Liver (tissue), 3 donors: ENCODE measurements around the gene AGER.
A peak's percentile ranks its signal among the peaks of the same experiment; 100 is the strongest.

ENCODE experiments used
- EGR1 ChIP-seq, 2 donors: IDR thresholded peaks; 2 replicates each; pipeline ENCODE4 v1.6.1; 2016 to 2018; ENCODE audit warnings: antibody characterized with exemption in 2 of 2, low read depth in 2 of 2
- GABPA ChIP-seq, 2 donors: IDR thresholded peaks in 1 of 2; conservative IDR thresholded peaks in 1 of 2; 2 replicates each; pipeline ENCODE4 v1.6.1; 2016; ENCODE audit warnings: antibody characterized with exemption in 2 of 2, mild to moderate bottlenecking in 1 of 2, moderate library complexity in 1 of 2
- JUND ChIP-seq, 2 donors: IDR thresholded peaks; 2 replicates each; pipeline ENCODE4 v1.6.1; 2016; ENCODE audit warnings: antibody characterized with exemption in 2 of 2
- RAD21 ChIP-seq, 2 donors: IDR thresholded peaks; 2 replicates each; pipeline ENCODE4 v1.6.1; 2016; ENCODE audit warnings: antibody characterized with exemption in 2 of 2, mild to moderate bottlenecking in 2 of 2
- SP1 ChIP-seq: IDR thresholded peaks from 2 replicates; pipeline ENCODE4 v1.6.1; 2018; ENCODE audit warnings: antibody characterized with exemption, mild to moderate bottlenecking
- TAF1 ChIP-seq: conservative IDR thresholded peaks from 2 replicates; pipeline ENCODE4 v1.6.1; 2016; ENCODE audit warnings: antibody characterized with exemption, mild to moderate bottlenecking
- TF ChIP-seq, protein P1 (sequence below): fragments of 150-350 bp; IDR thresholded peaks from 2 replicates; pipeline ENCODE4 v1.5.1; 2017; ENCODE audit warnings: improper control_type of control experiment, low read depth, low read length; ENCODE audit not compliant: missing input control
- TF ChIP-seq, protein P2 (sequence below): IDR thresholded peaks from 2 replicates; pipeline ENCODE4 v1.6.1; 2016; ENCODE audit warnings: antibody characterized with exemption
- TF ChIP-seq, protein P3 (sequence below): IDR thresholded peaks from 2 replicates; pipeline ENCODE4 v1.6.1; 2016; ENCODE audit warnings: antibody characterized with exemption
- TF ChIP-seq, protein P4 (sequence below): IDR thresholded peaks from 2 replicates; pipeline ENCODE4 v1.6.1; 2016; ENCODE audit warnings: antibody characterized with exemption, mild to moderate bottlenecking
- donor health status: healthy.
- donor health status: healthy.

DNA sequence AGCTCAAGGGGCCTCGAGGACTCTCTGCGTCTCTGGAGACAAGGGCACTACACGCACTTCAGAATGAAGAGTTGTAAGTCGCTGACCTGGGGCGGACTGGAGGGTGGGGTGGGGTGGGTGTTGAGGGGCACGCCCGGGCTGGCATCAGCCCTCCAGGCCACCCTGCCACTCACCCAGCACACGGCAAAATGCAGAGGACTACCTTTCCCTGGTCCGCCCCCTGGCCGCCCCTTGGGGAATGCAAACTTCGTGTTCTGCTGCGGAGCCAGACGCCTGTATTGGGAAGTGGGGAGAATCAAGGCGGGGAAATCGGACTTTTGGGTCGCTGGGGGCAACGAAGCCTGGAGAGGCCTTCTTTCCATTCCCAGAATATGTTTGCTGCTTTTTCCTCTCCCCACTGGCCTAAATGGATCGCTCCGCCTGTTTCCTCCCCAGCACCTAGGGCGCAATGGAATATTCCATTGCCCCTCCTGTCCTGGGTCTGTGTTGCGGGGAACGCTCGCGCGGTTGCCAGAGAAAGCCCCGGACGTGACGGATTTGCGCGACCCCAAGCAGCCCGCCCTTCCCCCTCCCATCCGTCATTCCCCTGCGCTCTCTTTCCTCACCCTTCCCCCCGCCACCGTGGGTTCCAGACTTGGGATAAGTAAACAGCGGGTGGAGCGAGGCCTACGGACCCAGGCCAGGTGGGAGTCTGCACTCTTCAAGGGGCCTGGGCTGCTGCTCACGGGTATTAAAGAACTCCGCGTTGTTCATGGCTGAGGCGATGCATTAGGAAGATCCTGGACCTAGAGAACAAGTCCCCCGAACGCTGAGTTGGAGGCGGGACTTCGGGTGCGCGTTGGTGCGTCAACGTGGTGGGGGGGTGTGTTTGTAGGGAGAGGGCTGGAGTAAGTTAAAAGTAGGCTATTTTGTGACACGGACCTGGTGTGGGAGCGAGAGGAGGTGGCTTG, 30.2 kb downstream of the AGER start, which contains the start of gene PPT2:
- TF ChIP-seq, protein P1, sequence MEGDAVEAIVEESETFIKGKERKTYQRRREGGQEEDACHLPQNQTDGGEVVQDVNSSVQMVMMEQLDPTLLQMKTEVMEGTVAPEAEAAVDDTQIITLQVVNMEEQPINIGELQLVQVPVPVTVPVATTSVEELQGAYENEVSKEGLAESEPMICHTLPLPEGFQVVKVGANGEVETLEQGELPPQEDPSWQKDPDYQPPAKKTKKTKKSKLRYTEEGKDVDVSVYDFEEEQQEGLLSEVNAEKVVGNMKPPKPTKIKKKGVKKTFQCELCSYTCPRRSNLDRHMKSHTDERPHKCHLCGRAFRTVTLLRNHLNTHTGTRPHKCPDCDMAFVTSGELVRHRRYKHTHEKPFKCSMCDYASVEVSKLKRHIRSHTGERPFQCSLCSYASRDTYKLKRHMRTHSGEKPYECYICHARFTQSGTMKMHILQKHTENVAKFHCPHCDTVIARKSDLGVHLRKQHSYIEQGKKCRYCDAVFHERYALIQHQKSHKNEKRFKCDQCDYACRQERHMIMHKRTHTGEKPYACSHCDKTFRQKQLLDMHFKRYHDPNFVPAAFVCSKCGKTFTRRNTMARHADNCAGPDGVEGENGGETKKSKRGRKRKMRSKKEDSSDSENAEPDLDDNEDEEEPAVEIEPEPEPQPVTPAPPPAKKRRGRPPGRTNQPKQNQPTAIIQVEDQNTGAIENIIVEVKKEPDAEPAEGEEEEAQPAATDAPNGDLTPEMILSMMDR, result peak; percentile 13
- TF ChIP-seq, protein P2, sequence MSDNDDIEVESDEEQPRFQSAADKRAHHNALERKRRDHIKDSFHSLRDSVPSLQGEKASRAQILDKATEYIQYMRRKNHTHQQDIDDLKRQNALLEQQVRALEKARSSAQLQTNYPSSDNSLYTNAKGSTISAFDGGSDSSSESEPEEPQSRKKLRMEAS, result no peak
- TF ChIP-seq RAD21 (IDR thresholded peaks at IDR 0.05) (no peak), TAF1 (no peak), GABPA (IDR thresholded peaks at IDR 0.05 in 1 of 2, conservative IDR thresholded peaks at IDR 0.05 in 1 of 2) (peak; percentile 47 to 80), JUND (IDR thresholded peaks at IDR 0.05) (no peak), SP1 (peak; percentile 52), EGR1 (IDR thresholded peaks at IDR 0.05; ENCODE audit: low read depth in 2 of 2) (no peak)
- TF ChIP-seq, protein P3, sequence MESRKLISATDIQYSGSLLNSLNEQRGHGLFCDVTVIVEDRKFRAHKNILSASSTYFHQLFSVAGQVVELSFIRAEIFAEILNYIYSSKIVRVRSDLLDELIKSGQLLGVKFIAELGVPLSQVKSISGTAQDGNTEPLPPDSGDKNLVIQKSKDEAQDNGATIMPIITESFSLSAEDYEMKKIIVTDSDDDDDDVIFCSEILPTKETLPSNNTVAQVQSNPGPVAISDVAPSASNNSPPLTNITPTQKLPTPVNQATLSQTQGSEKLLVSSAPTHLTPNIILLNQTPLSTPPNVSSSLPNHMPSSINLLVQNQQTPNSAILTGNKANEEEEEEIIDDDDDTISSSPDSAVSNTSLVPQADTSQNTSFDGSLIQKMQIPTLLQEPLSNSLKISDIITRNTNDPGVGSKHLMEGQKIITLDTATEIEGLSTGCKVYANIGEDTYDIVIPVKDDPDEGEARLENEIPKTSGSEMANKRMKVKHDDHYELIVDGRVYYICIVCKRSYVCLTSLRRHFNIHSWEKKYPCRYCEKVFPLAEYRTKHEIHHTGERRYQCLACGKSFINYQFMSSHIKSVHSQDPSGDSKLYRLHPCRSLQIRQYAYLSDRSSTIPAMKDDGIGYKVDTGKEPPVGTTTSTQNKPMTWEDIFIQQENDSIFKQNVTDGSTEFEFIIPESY, result peak; percentile 66
- TF ChIP-seq, protein P4, sequence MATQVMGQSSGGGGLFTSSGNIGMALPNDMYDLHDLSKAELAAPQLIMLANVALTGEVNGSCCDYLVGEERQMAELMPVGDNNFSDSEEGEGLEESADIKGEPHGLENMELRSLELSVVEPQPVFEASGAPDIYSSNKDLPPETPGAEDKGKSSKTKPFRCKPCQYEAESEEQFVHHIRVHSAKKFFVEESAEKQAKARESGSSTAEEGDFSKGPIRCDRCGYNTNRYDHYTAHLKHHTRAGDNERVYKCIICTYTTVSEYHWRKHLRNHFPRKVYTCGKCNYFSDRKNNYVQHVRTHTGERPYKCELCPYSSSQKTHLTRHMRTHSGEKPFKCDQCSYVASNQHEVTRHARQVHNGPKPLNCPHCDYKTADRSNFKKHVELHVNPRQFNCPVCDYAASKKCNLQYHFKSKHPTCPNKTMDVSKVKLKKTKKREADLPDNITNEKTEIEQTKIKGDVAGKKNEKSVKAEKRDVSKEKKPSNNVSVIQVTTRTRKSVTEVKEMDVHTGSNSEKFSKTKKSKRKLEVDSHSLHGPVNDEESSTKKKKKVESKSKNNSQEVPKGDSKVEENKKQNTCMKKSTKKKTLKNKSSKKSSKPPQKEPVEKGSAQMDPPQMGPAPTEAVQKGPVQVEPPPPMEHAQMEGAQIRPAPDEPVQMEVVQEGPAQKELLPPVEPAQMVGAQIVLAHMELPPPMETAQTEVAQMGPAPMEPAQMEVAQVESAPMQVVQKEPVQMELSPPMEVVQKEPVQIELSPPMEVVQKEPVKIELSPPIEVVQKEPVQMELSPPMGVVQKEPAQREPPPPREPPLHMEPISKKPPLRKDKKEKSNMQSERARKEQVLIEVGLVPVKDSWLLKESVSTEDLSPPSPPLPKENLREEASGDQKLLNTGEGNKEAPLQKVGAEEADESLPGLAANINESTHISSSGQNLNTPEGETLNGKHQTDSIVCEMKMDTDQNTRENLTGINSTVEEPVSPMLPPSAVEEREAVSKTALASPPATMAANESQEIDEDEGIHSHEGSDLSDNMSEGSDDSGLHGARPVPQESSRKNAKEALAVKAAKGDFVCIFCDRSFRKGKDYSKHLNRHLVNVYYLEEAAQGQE, result peak; percentile 21
